Measurements from ENCODE around the gene KRT85. TPM values are rescaled to one million over a fixed set of nuclear protein-coding genes. Genes with fewer than 3 reads are reported as not detected.

KRT85 gene
- total RNA-seq, 1 experiment from 2014 or later: not detected

DNA sequence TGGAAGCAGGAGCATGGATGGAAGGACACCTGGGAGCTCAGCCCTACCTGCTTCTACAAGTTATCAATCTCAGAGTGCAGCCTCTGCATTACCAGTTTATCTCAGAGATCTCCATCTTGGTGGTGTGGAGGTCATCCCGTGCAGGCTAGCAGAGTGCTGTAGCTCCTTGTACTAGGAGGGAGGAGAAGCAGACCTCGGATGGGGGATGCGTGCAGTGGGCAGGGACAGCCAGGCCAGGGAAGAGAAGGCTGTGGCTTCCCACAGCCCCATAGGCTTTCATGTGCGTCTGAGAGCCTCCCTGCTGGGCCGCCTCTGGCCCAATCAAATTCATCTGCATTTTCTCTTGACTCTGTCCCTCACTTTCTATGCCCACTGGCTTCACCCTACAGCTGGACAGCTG lies 47.7 kb upstream of the KRT85 start:
- Histone ChIP-seq H3K36me3 (ENCODE audit: insufficient read depth, low read length, poor library complexity, severe bottlenecking) (no peaks in the 10 kb centered on the region), H3K27ac (ENCODE audit: low read depth, low read length, poor library complexity, severe bottlenecking) (no peak overlapping the region), H3K4me3 (ENCODE audit: low read depth, low read length, poor library complexity, severe bottlenecking) (no peak overlapping the region), H3K9me3 (ENCODE audit: low read depth, low read length, poor library complexity, severe bottlenecking) (no peaks in the 10 kb centered on the region), H3K4me1 (ENCODE audit: insufficient read depth, low read length, poor library complexity, severe bottlenecking) (no peaks in the 10 kb centered on the region), H3K27me3 (replicated peaks; ENCODE audit: insufficient read depth, low read depth, low read length, poor library complexity) (no peaks in the 10 kb centered on the region)
- TF ChIP-seq EZH2 (IDR thresholded peaks at IDR 0.05; ENCODE audit: borderline replicate concordance, low read depth, low read length, poor library complexity, severe bottlenecking): no peak
- TF ChIP-seq, protein P1, sequence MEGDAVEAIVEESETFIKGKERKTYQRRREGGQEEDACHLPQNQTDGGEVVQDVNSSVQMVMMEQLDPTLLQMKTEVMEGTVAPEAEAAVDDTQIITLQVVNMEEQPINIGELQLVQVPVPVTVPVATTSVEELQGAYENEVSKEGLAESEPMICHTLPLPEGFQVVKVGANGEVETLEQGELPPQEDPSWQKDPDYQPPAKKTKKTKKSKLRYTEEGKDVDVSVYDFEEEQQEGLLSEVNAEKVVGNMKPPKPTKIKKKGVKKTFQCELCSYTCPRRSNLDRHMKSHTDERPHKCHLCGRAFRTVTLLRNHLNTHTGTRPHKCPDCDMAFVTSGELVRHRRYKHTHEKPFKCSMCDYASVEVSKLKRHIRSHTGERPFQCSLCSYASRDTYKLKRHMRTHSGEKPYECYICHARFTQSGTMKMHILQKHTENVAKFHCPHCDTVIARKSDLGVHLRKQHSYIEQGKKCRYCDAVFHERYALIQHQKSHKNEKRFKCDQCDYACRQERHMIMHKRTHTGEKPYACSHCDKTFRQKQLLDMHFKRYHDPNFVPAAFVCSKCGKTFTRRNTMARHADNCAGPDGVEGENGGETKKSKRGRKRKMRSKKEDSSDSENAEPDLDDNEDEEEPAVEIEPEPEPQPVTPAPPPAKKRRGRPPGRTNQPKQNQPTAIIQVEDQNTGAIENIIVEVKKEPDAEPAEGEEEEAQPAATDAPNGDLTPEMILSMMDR (conservative IDR thresholded peaks at IDR 0.05; ENCODE audit: low read depth, low read length): no peak
- intact Hi-C loops (cut with micrococcal nuclease; ENCODE audit: unreplicated experiment): no loop called here
- DNase-seq (ENCODE audit: low spot score): no peak
- CTCF ChIA-PET: no interaction called here
- POLR2A ChIA-PET (ENCODE audit: low non-redundant PET): no interaction called here
- BruUV-seq (replicated peaks): no TSS peak

DNA sequence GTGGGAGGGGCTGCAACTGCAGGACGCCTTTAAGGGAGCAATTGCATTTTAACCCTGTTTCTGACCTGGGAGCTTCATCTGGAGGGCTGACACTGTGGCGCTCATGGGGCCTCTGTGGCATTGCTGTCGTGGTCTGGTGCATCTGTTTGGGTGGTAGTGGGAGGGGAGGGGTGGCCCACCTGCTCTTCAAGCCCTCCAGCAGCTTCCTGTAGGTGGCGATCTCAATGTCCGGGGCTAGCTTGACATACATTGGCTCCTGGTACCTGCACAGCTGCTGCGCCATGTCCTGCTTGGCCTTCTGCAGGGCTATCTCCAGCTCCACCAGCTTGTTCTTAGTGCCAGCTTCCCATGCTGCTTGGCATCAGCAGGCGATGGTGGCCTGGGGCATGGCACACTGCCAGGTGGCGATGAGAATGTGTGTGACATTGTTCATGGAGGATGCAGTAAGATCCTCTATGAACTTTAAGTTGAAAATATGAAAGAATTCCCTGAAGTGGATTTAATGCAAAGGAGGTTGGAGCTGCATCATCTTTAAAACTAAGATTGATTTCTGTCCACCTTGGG lies 46.6 kb upstream of the KRT85 start:
- intact Hi-C loops (cut with micrococcal nuclease; ENCODE audit: unreplicated experiment): no loop called here
- ChIA-PET CTCF (no interaction called here), POLR2A (ENCODE audit: low non-redundant PET) (no interaction called here)
- Histone ChIP-seq H3K36me3 (ENCODE audit: insufficient read depth, low read length, poor library complexity, severe bottlenecking) (no peaks in the 10 kb centered on the region), H3K9me3 (ENCODE audit: low read depth, low read length, poor library complexity, severe bottlenecking) (no peaks in the 10 kb centered on the region), H3K4me1 (ENCODE audit: insufficient read depth, low read length, poor library complexity, severe bottlenecking) (no peaks in the 10 kb centered on the region), H3K27ac (ENCODE audit: low read depth, low read length, poor library complexity, severe bottlenecking) (no peak overlapping the region), H3K27me3 (replicated peaks; ENCODE audit: insufficient read depth, low read depth, low read length, poor library complexity) (no peaks in the 10 kb centered on the region), H3K4me3 (ENCODE audit: low read depth, low read length, poor library complexity, severe bottlenecking) (no peak overlapping the region)
- BruUV-seq (replicated peaks): no TSS peak
- DNase-seq (ENCODE audit: low spot score): no peak
- TF ChIP-seq, protein P1 (conservative IDR thresholded peaks at IDR 0.05; ENCODE audit: low read depth, low read length): 0 out of 2 replicates have a peak, but pooled peaks have one; percentile 20
- TF ChIP-seq EZH2 (IDR thresholded peaks at IDR 0.05; ENCODE audit: borderline replicate concordance, low read depth, low read length, poor library complexity, severe bottlenecking): no peak

DNA sequence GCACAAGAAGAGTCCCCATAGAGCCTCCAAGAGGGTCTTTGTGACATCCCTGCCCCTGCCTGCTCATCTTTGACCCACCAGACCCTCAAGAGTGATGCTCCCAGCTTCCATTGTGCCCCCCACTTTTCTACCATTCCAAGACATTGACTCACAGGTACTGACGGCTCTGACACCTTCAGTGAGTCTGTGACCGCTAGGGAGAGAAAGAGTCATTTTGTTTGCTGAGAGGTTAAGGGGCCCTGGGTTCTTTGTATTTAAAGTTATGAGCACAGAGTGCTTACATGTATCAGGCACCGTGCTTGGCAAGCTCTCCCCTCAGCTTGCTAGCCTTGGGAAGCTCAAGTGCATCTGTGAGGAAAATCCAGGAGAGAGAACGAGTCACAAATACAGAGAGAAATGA lies 45.9 kb upstream of the KRT85 start:
- BruUV-seq (replicated peaks): no TSS peak
- no peaks in the 10 kb centered on the region for H3K4me1 ChIP-seq (ENCODE audit: insufficient read depth, low read length, poor library complexity, severe bottlenecking)
- ChIA-PET POLR2A (ENCODE audit: low non-redundant PET) (no interaction called here), CTCF (no interaction called here)
- TF ChIP-seq, protein P1 (conservative IDR thresholded peaks at IDR 0.05; ENCODE audit: low read depth, low read length): no peak
- no peak for TF ChIP-seq EZH2 (IDR thresholded peaks at IDR 0.05; ENCODE audit: borderline replicate concordance, low read depth, low read length, poor library complexity, severe bottlenecking)
- intact Hi-C loops (cut with micrococcal nuclease; ENCODE audit: unreplicated experiment): no loop called here
- no peak overlapping the region for H3K4me3 ChIP-seq (ENCODE audit: low read depth, low read length, poor library complexity, severe bottlenecking)
- H3K27me3 ChIP-seq (replicated peaks; ENCODE audit: insufficient read depth, low read depth, low read length, poor library complexity): no peaks in the 10 kb centered on the region
- DNase-seq (ENCODE audit: low spot score): no peak
- no peaks in the 10 kb centered on the region for H3K36me3 ChIP-seq (ENCODE audit: insufficient read depth, low read length, poor library complexity, severe bottlenecking)
- H3K9me3 ChIP-seq (ENCODE audit: low read depth, low read length, poor library complexity, severe bottlenecking): no peaks in the 10 kb centered on the region
- no peak overlapping the region for H3K27ac ChIP-seq (ENCODE audit: low read depth, low read length, poor library complexity, severe bottlenecking)

All from A673 (cell line).